T-helper 9 cell (primary cell): ENCODE data around the gene DPAGT1.
A peak's percentile ranks its signal among the peaks of the same experiment; 100 is the strongest.
"Not testable (repeated sequence)": the region's sequence is repeated elsewhere in the genome, so short reads cannot be mapped to it uniquely, and the experiment has no call there.

ENCODE experiments used
- DNase-seq: peaks from one replicate; pipeline ENCODE4 v3.0.0-alpha.2; 2020

DPAGT1 gene

GRCh38 chr11:119093942-119094815, 7.5 kb downstream of the DPAGT1 start:
- DNase-seq = peak; percentile 43

- DNase-seq = no peak
Observed at GRCh38 chr11:119092880-119093842, 8.5 kb downstream of the DPAGT1 start.

DNA sequence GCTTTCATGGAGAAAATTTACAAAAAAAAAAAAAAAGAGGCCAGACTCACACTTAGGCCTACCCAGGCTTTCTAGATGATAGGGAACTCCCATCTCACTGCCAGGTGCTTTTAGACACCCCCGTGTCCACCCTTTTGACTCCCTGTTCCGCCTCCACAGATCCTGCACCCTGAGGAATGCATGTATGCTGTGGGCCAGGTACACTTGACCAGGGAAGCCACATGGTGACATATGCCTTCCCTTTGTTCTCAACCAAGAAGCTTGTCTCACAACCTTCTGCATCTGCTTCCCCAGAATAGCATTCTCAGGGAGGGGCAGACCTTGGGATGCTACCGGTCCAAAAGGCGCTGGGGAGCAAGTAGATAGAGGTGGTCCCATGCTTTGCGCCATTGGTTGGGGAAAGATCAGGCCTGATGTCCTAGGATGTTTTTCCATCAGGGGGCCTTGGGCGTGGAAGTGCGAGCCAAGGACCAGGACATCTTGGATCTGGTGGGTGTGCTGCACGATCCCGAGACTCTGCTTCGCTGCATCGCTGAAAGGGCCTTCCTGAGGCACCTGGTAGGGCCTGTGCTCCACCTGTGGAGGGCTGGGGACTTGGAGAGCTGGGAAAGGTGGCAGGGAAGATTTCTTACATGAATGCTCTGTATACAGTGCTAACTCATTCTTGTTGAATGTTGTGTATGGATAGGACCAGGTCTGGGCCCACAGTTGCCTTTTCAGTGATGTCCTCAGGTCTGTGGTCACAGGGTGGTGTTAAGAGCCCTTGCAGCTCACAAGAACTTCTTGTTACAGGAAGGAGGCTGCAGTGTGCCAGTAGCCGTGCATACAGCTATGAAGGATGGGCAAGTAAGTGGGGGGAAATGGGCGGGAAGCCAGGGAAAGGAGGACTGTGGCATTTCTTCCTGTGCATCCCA, 9.4 kb downstream of the DPAGT1 start:
- no peak for DNase-seq

GRCh38 chr11:119091178-119091577, 10.5 kb downstream of the DPAGT1 start:
- DNase-seq = no peak

- DNase-seq = no peak
Observed at GRCh38 chr11:119089319-119089718, 12.3 kb downstream of the DPAGT1 start.

DNA sequence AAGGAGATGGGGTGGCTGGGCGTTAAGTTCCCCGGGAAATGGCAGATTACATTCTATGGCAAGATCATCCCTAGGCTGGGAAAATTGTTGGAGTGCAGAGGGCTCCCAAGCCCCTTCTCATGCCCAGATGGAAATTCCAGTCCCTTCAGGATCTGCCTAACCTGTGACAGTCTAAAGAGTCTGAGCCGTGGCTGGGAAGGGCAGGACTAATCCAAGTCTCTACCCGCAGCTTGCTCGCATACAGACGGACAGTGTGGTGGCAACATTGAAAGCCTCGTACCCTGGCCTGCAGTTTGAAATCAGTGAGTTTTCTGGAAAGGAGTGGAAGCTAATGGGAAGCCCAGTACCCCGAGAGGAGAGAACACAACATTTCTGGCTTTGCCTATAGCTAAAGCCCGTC, 13.2 kb downstream of the DPAGT1 start:
- no peak for DNase-seq

- DNase-seq = no peak
Observed at GRCh38 chr11:119087747-119088241, 13.9 kb downstream of the DPAGT1 start.

- DNase-seq = no peak
Observed at GRCh38 chr11:119087123-119087522, 14.5 kb downstream of the DPAGT1 start.

- peak; percentile 11 for DNase-seq
Observed at GRCh38 chr11:119085437-119085847, 16.2 kb downstream of the DPAGT1 start.

DNA sequence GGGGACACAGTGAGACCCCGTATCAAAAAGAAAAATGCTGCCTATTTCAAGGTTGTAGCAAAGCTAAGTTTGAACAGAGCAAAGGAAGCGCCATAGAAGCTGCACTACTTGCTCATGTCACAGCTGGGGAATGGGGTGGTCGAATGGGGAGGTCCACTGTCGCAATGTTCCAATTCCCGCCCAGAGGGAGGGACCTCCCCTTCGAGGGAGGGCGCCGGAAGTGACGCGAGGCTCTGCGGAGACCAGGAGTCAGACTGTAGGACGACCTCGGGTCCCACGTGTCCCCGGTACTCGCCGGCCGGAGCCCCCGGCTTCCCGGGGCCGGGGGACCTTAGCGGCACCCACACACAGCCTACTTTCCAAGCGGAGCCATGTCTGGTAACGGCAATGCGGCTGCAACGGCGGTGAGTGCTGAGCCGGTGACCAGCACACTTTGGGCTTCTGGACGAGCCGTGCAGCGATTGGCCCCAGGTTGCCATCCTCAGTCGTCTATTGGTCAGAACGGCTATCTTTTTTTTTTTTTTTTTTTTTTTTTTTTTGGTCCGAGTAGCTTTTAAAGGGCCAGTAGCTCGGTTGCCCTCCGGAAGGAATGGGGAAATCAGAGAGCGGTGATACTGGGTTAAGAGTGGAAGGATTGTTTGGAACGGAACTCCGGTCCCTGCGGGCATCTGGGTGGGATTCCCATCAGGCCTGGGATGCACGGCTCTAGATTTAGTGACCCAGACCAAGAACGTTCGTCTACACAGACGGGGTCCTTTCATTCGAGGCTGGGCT, 16.8 kb downstream of the DPAGT1 start, which contains the start of gene HMBS:
Gene HMBS (plus strand): TSS at position 219 of the 774 bp plus-strand sequence. CDS start 153 bp downstream, at position 372.
- DNase-seq = peak; percentile 87

- DNase-seq = no peak
Observed at GRCh38 chr11:119081682-119082260, 19.9 kb downstream of the DPAGT1 start.

GRCh38 chr11:119078675-119079420, 22.8 kb downstream of the DPAGT1 start:
- DNase-seq = no peak

- no peak for DNase-seq
Observed at GRCh38 chr11:119077839-119078238, 23.8 kb downstream of the DPAGT1 start.

DNA sequence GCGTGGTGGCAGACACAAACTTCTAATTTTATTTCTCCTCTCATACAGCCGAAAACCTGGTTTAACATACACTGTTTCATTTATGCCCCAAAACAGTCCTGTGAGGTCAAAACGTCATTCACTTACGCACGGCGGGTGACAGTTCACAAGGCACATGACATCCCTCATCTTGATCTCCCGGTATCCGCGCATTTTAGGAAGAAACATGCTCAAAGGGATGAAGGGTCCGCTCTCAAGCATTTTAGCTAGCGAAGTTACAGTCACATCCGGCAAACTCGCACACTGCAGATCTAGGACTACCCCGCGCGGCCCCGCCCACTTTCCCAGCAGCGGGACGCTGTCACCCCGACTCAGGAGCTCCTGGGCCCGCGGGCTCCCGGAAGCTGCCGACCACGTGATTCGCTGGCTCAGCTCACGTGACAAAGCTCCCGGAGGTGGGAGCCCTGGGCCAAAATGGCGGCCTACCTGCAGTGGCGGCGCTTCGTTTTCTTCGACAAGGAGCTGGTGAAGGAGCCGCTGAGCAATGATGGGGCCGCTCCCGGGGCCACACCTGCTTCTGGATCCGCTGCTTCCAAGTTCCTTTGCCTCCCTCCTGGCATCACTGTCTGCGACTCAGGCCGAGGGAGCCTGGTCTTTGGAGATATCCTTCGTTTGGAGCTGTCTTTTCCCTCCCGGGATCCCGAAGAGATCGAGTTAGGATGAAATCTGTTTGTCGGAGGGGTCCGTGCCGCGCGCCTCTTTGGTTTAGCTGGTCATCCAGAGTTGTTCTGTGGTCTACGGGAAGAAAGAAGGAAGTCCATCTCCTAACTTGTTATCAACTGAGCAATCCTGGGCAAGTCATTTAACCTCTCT, 34.1 kb downstream of the DPAGT1 start, which contains the start of gene VPS11:
Gene VPS11 (plus strand): TSS at position 448 of the 852 bp plus-strand sequence. CDS start 6 bp downstream, at position 454.
- peak; percentile 98 for DNase-seq

DNA sequence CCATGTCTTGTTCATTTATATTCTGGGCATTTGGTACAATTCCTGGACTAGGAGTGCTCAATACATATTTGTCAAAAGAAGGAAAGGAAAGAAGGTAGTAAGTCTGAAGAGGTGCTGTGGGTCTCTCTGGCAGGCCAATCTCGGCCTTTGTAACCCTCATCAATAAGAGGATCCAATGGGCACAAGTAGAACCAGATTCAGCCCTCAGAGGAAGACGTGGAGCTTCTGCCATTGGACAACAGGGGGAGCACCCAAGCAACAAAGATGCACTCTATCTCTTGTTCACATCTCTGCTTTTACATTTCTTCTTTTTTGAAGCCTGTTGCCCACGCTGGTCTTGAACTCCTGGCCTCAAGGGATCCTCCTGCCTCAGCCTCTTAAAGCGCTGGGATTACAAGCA, 36.3 kb downstream of the DPAGT1 start:
- DNase-seq = peak; percentile 13

DNA sequence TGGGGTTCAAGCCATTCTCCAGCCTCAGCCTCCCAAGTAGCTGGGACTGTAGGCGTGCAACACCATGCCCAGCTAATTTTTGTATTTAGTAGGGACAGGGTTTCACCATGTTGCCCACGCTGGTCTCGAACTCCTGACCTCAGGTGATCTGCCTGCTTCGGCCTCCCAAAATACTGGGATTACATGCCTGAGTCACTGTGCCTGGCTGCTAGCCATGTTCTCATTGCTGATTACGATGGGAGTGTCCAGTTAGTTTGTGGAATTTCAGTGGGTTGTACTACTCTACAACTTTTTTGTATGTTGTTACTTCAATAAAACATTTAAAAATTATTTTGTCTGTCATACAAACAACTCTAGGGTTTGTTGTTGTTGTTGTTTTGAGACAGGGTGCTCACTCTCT, 38.9 kb downstream of the DPAGT1 start:
- no peak for DNase-seq

GRCh38 chr11:119061256-119061655, 40.4 kb downstream of the DPAGT1 start:
- DNase-seq = no peak

GRCh38 chr11:119059128-119059527, 42.5 kb downstream of the DPAGT1 start:
- not testable (repeated sequence) for DNase-seq
